Stomach (tissue), 4 donors: ENCODE measurements around the gene SGMS1.

Experiments
- CTCF ChIP-seq, 7 experiments: fragments of 450-650 bp in 4 of 7; fragments of 200-600 bp in 3 of 7; sonication (generic) in 3 of 7; IDR thresholded peaks; one replicate each; pipeline ENCODE4 v1.5.1; 2016 to 2019; ENCODE audit warnings: antibody characterized with exemption in 7 of 7, control low read depth in 2 of 7, mild to moderate bottlenecking in 1 of 7
- EP300 ChIP-seq: sonication (generic); formaldehyde crosslinking; IDR thresholded peaks from one replicate; pipeline ENCODE4 v1.6.1; 2017; ENCODE audit warnings: antibody characterized with exemption
- POLR2A ChIP-seq, 4 donors: fragments of 450-650 bp; IDR thresholded peaks; one replicate each; pipeline ENCODE4 v1.6.1; 2016; ENCODE audit warnings: antibody characterized with exemption in 4 of 4, control low read depth in 2 of 4, mild to moderate bottlenecking in 1 of 4, moderate library complexity in 1 of 4
- POLR2AphosphoS5 ChIP-seq, 3 donors: sonication (generic); formaldehyde crosslinking; IDR thresholded peaks; one replicate each; pipeline ENCODE4 v1.6.1; 2016; ENCODE audit warnings: antibody characterized with exemption in 3 of 3

- TF ChIP-seq CTCF (IDR thresholded peaks at IDR 0.05), result no peak
- TF ChIP-seq POLR2A (IDR thresholded peaks at IDR 0.05), result no peak
- TF ChIP-seq EP300, result no peak
- TF ChIP-seq POLR2AphosphoS5 (IDR thresholded peaks at IDR 0.05), result no peak
Measured at GRCh38 chr10:50416181-50416824, 207.5 kb downstream of the SGMS1 start.
